GM12878 (cell line): ENCODE data around the gene CCBE1. TPM values are rescaled to one million over a fixed set of nuclear protein-coding genes. Genes with fewer than 3 reads are reported as not detected.

Experiments
- ATAC-seq: fragments of 200-7000 bp; cut with Tn5 transposase; 3 replicates; pipeline ENCODE4 v1.9.1; 2020; ENCODE audit warnings: mild to moderate bottlenecking, moderate library complexity
- BruUV-seq: library from RNA; stranded (reverse); fragments of 400-500 nt; replicated peaks from 2 replicates; lab custom pipeline; 2021; lab: Mats Ljungman, UMichigan
- CTCF ChIA-PET: fragments of 300-600 bp; sonication (Branson Sonifier 250); formaldehyde crosslinking; extraction: SDS; loops from one replicate; lab custom pipeline; 2021; ENCODE audit warnings: inconsistent platforms; lab: Yijun Ruan, JAX
- POLR2A ChIA-PET: fragments of 350-600 bp; formaldehyde crosslinking; extraction: SDS; loops from one replicate; lab custom pipeline; 2021; ENCODE audit warnings: inconsistent platforms; lab: Charles Lee
- RAD21 ChIA-PET: fragments of 300-600 bp; sonication (Branson Sonifier 250); formaldehyde crosslinking; loops from one replicate; lab custom pipeline; 2023; ENCODE audit warnings: antibody characterized with exemption; ENCODE audit not compliant: unreplicated experiment; lab: Charles Lee
- SMC1A ChIA-PET: fragments of 300-600 bp; sonication (Branson Sonifier 250); formaldehyde crosslinking; loops from one replicate; lab custom pipeline; 2023; ENCODE audit not compliant: unreplicated experiment, uncharacterized antibody; lab: Charles Lee
- DNase-seq: peaks from one replicate; pipeline ENCODE4 v3.0.0-alpha.2; 2011; ENCODE audit warnings: low read depth, low spot score
- FAIRE-seq: peaks from 3 replicates; lab custom pipeline; 2011; peaks lifted over from hg19 to GRCh38; lab: Jason Lieb, UNC
- H2AFZ ChIP-seq: 2 replicates; pipeline ENCODE4 v1.6.0; 2011; ENCODE audit warnings: low read depth, low read length, control low read depth; ENCODE audit not compliant: control insufficient read depth
- H3K27ac ChIP-seq: 2 replicates; pipeline ENCODE4 v1.5.1; 2011; ENCODE audit warnings: control low read depth; ENCODE audit not compliant: control insufficient read depth, insufficient read depth
- H3K27me3 ChIP-seq, 2 experiments: replicated peaks in 1 of 2; 2 replicates each; pipeline versions ENCODE4 v1.6.0 to v1.6.1; 2011; ENCODE audit warnings: low read length in 1 of 2; ENCODE audit not compliant: control insufficient read depth in 2 of 2, insufficient read depth in 2 of 2
- H3K36me3 ChIP-seq, 2 experiments: 2 replicates each; pipeline ENCODE4 v1.5.1; 2011; ENCODE audit warnings: low read length in 1 of 2; ENCODE audit not compliant: control insufficient read depth in 2 of 2, insufficient read depth in 2 of 2
- H3K4me1 ChIP-seq: 2 replicates; pipeline ENCODE4 v1.6.1; 2011; ENCODE audit warnings: mild to moderate bottlenecking, low read length, moderate library complexity, mixed read lengths; ENCODE audit not compliant: control insufficient read depth, insufficient read depth
- H3K4me2 ChIP-seq: 2 replicates; pipeline ENCODE4 v1.6.0; 2011; ENCODE audit warnings: control low read depth; ENCODE audit not compliant: control insufficient read depth, insufficient read depth
- H3K4me3 ChIP-seq: fragments of 200-600 bp; sonication (generic); 2 replicates; pipeline ENCODE4 v1.5.1; 2016
- H3K79me2 ChIP-seq: 2 replicates; pipeline ENCODE4 v1.6.0; 2011; ENCODE audit warnings: low read length; ENCODE audit not compliant: control insufficient read depth, insufficient read depth
- H3K9ac ChIP-seq: 2 replicates; pipeline ENCODE4 v1.8.0; 2011; ENCODE audit warnings: low read length, control low read depth, mixed read lengths; ENCODE audit not compliant: control insufficient read depth, insufficient read depth
- H3K9me3 ChIP-seq: replicated peaks from 3 replicates; pipeline ENCODE4 v1.5.1; 2011; ENCODE audit warnings: mild to moderate bottlenecking, low read length; ENCODE audit not compliant: control insufficient read depth, insufficient read depth
- H4K20me1 ChIP-seq: 2 replicates; pipeline ENCODE4 v1.6.0; 2011; ENCODE audit not compliant: control insufficient read depth, insufficient read depth
- CREB1 ChIP-seq: IDR thresholded peaks from 2 replicates; pipeline ENCODE4 v1.6.1; 2012; ENCODE audit warnings: low read depth, mild to moderate bottlenecking, inconsistent platforms
- EGR1 ChIP-seq, 2 experiments: IDR thresholded peaks; 1 replicate in 1 of 2; 2 replicates in 1 of 2; pipeline ENCODE4 v1.6.1; 2011 to 2012; ENCODE audit warnings: low read depth in 2 of 2, low read length in 2 of 2, borderline replicate concordance in 1 of 2, mild to moderate bottlenecking in 1 of 2, moderate library complexity in 1 of 2
- EZH2 ChIP-seq: IDR thresholded peaks from 2 replicates; pipeline ENCODE4 v1.6.1; 2012; ENCODE audit warnings: low read depth, mild to moderate bottlenecking, control low read depth, inconsistent platforms, low read length, borderline replicate concordance; ENCODE audit not compliant: control insufficient read depth
- HDGF ChIP-seq: fragments of 450-650 bp; IDR thresholded peaks from 2 replicates; pipeline ENCODE4 v1.6.1; 2016; ENCODE audit warnings: antibody characterized with exemption
- MEF2B ChIP-seq: fragments of 450-650 bp; IDR thresholded peaks from 2 replicates; pipeline ENCODE4 v1.6.1; 2018; ENCODE audit warnings: mild to moderate bottlenecking, moderate library complexity; ENCODE audit not compliant: partially characterized antibody, poor library complexity, severe bottlenecking
- PAX5 ChIP-seq: IDR thresholded peaks from 2 replicates; pipeline ENCODE4 v1.6.1; 2011; ENCODE audit warnings: low read depth, low read length, borderline replicate concordance
- POLR2AphosphoS2 ChIP-seq: IDR thresholded peaks from 2 replicates; pipeline ENCODE4 v1.6.1; 2011; ENCODE audit warnings: low read depth, mild to moderate bottlenecking, low read length, improper control_type of control experiment, moderate library complexity
- SMAD5 ChIP-seq: IDR thresholded peaks from 2 replicates; pipeline ENCODE4 v1.6.1; 2016; ENCODE audit warnings: antibody characterized with exemption, low read depth
- SMC3 ChIP-seq: IDR thresholded peaks from 2 replicates; pipeline ENCODE4 v1.6.1; 2011; ENCODE audit warnings: low read length, improper control_type of control experiment, borderline replicate concordance
- SP1 ChIP-seq: IDR thresholded peaks from one replicate; pipeline ENCODE4 v1.6.1; 2011; ENCODE audit warnings: low read depth, low read length
- SPI1 ChIP-seq: IDR thresholded peaks from 2 replicates; pipeline ENCODE4 v1.6.1; 2011; ENCODE audit warnings: low read depth, mild to moderate bottlenecking, low read length, moderate library complexity, borderline replicate concordance; ENCODE audit not compliant: insufficient read depth
- SRF ChIP-seq, 2 experiments: IDR thresholded peaks; 2 replicates each; pipeline ENCODE4 v1.6.1; 2011; ENCODE audit warnings: low read depth in 2 of 2, low read length in 2 of 2, mild to moderate bottlenecking in 1 of 2, moderate library complexity in 1 of 2
- ZBED1 ChIP-seq: IDR thresholded peaks from 2 replicates; pipeline ENCODE4 v1.6.1; 2016; ENCODE audit warnings: borderline replicate concordance
- ZNF207 ChIP-seq: fragments of 450-650 bp; IDR thresholded peaks from 2 replicates; pipeline ENCODE4 v1.6.1; 2014; ENCODE audit warnings: antibody characterized with exemption, mild to moderate bottlenecking, borderline replicate concordance
- ZNF24 ChIP-seq: fragments of 450-650 bp; IDR thresholded peaks from 2 replicates; pipeline ENCODE4 v1.6.1; 2017; ENCODE audit warnings: antibody characterized with exemption, mild to moderate bottlenecking
- WGBS: methylation state at CpG from one replicate; pipeline ENCODE4 v1.1.6; 2016; ENCODE audit warnings: low lambda C conversion rate; ENCODE audit not compliant: insufficient replicate concordance, insufficient coverage; ENCODE audit errors: missing lambda C conversion rate; 5-methylcytosine and 5-hydroxymethylcytosine counted together
- in situ Hi-C: fragments of 300-500 bp; cut with MboI; formaldehyde crosslinking; loops from 9 replicates; pipeline ENCODE4 v1.14.3; 2018; ENCODE audit warnings: mixed read lengths
- intact Hi-C: fragments of 100-400 bp; cut with micrococcal nuclease; formaldehyde crosslinking; loops from one replicate; pipeline ENCODE4 v1.14.2; 2022; ENCODE audit not compliant: unreplicated experiment
- polyA plus RNA-seq, 11 experiments: library from polyadenylated mRNA; depleted of rRNA in 4 of 11; unstranded in 6 of 11; stranded (reverse) in 5 of 11; fragments of >200 nt; fragmentation: Nextera tagmentation in 4 of 11; fragmentation: Illumina TruSeq in 1 of 11; extraction: Ambion mirVana in 4 of 11; extraction: Trizol in 1 of 11; gene quantifications; 1 replicate in 1 of 11; 2 replicates in 10 of 11; pipeline versions ENCODE4 v1.2.1 to v1.2.3, GENCODE V29; 2011 to 2016; ENCODE audit warnings: inconsistent platforms in 2 of 11, missing spikeins in 2 of 11, low read depth in 1 of 11
- total RNA-seq, 4 experiments: library from RNA; depleted of rRNA in 3 of 4; stranded (reverse); fragments of >200 nt in 3 of 4; fragmentation: Illumina TruSeq in 1 of 4; extraction: Trizol in 1 of 4; gene quantifications; 2 replicates each; pipeline versions ENCODE4 v1.2.1 to v1.2.3, GENCODE V29; 2013 to 2021
- TF ChIP-seq, protein P1 (sequence below): fragments of 450-650 bp; IDR thresholded peaks from 2 replicates; pipeline ENCODE4 v1.6.1; 2016; ENCODE audit warnings: mild to moderate bottlenecking

The CCBE1 gene
- total and polyA plus RNA-seq, 10 of the 15 experiments (the other 5 are each of a cell fraction or from before 2014, with no cell fraction given) = 0.03 to 0.49 (median 0.04) TPM; not detected in 7

DNA sequence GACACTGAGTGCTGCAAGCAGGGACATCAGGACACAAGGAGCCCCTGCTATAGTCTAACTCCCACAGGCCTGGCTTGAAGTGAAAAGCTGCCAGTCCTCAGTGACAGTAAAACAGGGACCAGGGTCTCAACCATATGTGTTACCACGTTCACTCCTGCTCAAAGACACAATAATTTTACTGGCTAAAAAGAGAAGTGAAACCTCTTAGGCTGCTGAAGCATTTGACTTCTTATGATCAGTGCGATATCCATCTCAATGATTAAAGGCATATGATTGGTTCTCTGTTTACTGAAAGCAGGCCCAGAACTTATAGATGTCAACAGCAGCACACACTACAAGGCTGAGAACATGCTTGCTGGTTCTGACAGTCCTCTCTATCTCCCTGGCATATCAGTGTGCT is 208.3 kb downstream of the CCBE1 start:
- Histone ChIP-seq H3K4me3 (no peak overlapping the region), H3K27ac (no peak overlapping the region), H2AFZ (no peak overlapping the region), H3K9me3 (no peaks in the 10 kb centered on the region), H3K4me2 (no peak overlapping the region)
- ATAC-seq (peak; percentile 79), DNase-seq (no peak)
- no TSS peak for BruUV-seq
- in situ Hi-C loops = no loop called here
- TF ChIP-seq SMAD5 (no peak), SPI1 (peak; percentile 92)
- TF ChIP-seq, all 136 proteins: peak for 1
- Histone ChIP-seq H3K79me2 (no peaks in the 10 kb centered on the region), H3K27me3 (peaks cover 0 to 3% of the 10 kb centered on the region in 2 experiments; a peak in 1 of 4 replicates), H4K20me1 (no peaks in the 10 kb centered on the region), H3K9ac (no peak overlapping the region), H3K4me1 (no peaks in the 10 kb centered on the region), H3K36me3 (no peaks in the 10 kb centered on the region)
- ChIA-PET RAD21 (no interaction called here), CTCF (no interaction called here), POLR2A (no interaction called here), SMC1A (no interaction called here)
- intact Hi-C loops = no loop called here
- no peak for FAIRE-seq
- 6% methylated on average over 2 of the region's 2 CpGs for WGBS

DNA sequence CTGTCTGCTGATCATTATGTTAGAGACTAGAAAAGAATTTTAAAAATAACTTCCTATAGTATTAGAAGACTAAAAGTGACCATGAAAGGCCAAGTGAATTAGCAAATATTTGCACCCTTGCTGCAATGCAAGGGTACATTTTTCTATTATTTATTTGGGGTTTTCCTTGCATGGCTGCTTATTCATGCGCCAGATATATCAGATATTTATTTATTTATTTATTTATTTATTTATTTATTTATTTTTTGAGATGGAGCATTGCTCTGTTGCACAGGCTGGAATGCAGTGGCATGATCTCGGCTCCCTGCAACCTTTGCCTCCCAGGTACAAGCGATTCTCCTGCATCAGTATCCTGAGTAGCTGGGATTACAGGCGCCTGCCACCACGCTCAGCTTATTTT is 211.8 kb downstream of the CCBE1 start:
- H3K79me2 ChIP-seq = no peaks in the 10 kb centered on the region
- CTCF ChIA-PET = interaction anchor here (2.1 kb wide), 1 partner anchor 26 kb away, joined by 6 read pairs; no protein-coding TSS in a partner anchor
- RAD21 ChIA-PET = no interaction called here
- H3K9me3 ChIP-seq = no peaks in the 10 kb centered on the region
- no peaks in the 10 kb centered on the region for H3K36me3 ChIP-seq
- no peak overlapping the region for H3K4me3 ChIP-seq
- no peak overlapping the region for H3K4me2 ChIP-seq
- SMC1A ChIA-PET = interaction anchor here (0.5 kb wide), 1 partner anchor 29 kb away, joined by 3 read pairs; no protein-coding TSS in a partner anchor
- ATAC-seq (no peak), FAIRE-seq (no peak)
- H3K9ac ChIP-seq = no peak overlapping the region
- 11% methylated on average over 5 of the region's 5 CpGs for WGBS
- in situ Hi-C loops (no loop called here), intact Hi-C loops (no loop called here)
- no peak overlapping the region for H3K27ac ChIP-seq
- H3K27me3 ChIP-seq = peaks cover 0 to 3% of the 10 kb centered on the region in 2 experiments; a peak in 1 of 4 replicates
- no peak overlapping the region for H2AFZ ChIP-seq
- H4K20me1 ChIP-seq = no peaks in the 10 kb centered on the region
- TF ChIP-seq MEF2B (no peak), ZNF24 (no peak), SMC3 (no peak), POLR2AphosphoS2 (no peak), ZNF207 (no peak), SP1 (no peak), CREB1 (no peak), SRF (IDR thresholded peaks at IDR 0.05; ENCODE audit: low read depth in 2 of 2, low read length in 2 of 2) (no peak), HDGF (no peak), EZH2 (no peak), PAX5 (no peak), ZBED1 (no peak), EGR1 (IDR thresholded peaks at IDR 0.05; ENCODE audit: borderline replicate concordance in 1 of 2, low read depth in 2 of 2, low read length in 2 of 2) (no peak)
- TF ChIP-seq, protein P1, sequence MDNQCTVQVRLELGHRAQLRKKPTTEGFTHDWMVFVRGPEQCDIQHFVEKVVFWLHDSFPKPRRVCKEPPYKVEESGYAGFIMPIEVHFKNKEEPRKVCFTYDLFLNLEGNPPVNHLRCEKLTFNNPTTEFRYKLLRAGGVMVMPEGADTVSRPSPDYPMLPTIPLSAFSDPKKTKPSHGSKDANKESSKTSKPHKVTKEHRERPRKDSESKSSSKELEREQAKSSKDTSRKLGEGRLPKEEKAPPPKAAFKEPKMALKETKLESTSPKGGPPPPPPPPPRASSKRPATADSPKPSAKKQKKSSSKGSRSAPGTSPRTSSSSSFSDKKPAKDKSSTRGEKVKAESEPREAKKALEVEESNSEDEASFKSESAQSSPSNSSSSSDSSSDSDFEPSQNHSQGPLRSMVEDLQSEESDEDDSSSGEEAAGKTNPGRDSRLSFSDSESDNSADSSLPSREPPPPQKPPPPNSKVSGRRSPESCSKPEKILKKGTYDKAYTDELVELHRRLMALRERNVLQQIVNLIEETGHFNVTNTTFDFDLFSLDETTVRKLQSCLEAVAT = no peak
- TF ChIP-seq, all 136 proteins: peak for 0
- POLR2A ChIA-PET = no interaction called here
- no TSS peak for BruUV-seq
- H3K4me1 ChIP-seq = no peaks in the 10 kb centered on the region
- no peak for DNase-seq
